Activated naive CD8-positive, alpha-beta T cell treated with anti-CD3 and anti-CD28 coated beads, Interleukin-2, amount 10 ng/mL, durations not matched to agents 7 days and 5 days (primary cell): ENCODE results near the gene LRTM2. TPM values are rescaled to one million over a fixed set of nuclear protein-coding genes. Genes with fewer than 3 reads are reported as not detected.

Experiments used
- ATAC-seq: fragments of 150-1000 bp; cut with Tn5 transposase; one replicate; pipeline ENCODE4 v1.10.0; 2021; ENCODE audit warnings: low read depth, moderate library complexity
- POLR2A ChIA-PET: fragments of 350-600 bp; sonication (Branson Sonifier 250); formaldehyde crosslinking; loops from one replicate; lab custom pipeline; 2021; ENCODE audit warnings: antibody characterized with exemption; lab: Charles Lee
- DNase-seq: peaks from one replicate; pipeline ENCODE4 v3.0.0; 2021
- H3K27ac Mint-ChIP-seq: one replicate; pipeline ENCODE4 v1.8.0; 2022; ENCODE audit warnings: mild to moderate bottlenecking, mixed read lengths
- H3K27me3 Mint-ChIP-seq: one replicate; pipeline ENCODE4 v1.8.0; 2022; ENCODE audit warnings: mild to moderate bottlenecking, moderate library complexity, mixed read lengths
- H3K36me3 Mint-ChIP-seq: one replicate; pipeline ENCODE4 v1.8.0; 2021; ENCODE audit warnings: mild to moderate bottlenecking, mixed read lengths
- H3K4me1 Mint-ChIP-seq: one replicate; pipeline ENCODE4 v1.8.0; 2021; ENCODE audit warnings: mixed read lengths
- H3K4me3 Mint-ChIP-seq: one replicate; pipeline ENCODE4 v1.8.0; 2022; ENCODE audit warnings: mild to moderate bottlenecking, moderate library complexity, mixed read lengths
- H3K9me3 Mint-ChIP-seq: one replicate; pipeline ENCODE4 v1.8.0; 2021; ENCODE audit warnings: mixed read lengths
- total RNA-seq, 2 experiments: library from RNA; stranded (reverse); gene quantifications; one replicate each; pipeline ENCODE4 v1.2.3, GENCODE V29; 2021

Gene LRTM2
- total RNA-seq, 2 experiments from 2014 or later: not detected

- no peak for DNase-seq
- POLR2A ChIA-PET: no interaction called here
- no peaks in the 10 kb centered on the region for H3K36me3 Mint-ChIP-seq
Observed at GRCh38 chr12:1821805-1822204, 1.4 kb downstream of the LRTM2 start.

DNA sequence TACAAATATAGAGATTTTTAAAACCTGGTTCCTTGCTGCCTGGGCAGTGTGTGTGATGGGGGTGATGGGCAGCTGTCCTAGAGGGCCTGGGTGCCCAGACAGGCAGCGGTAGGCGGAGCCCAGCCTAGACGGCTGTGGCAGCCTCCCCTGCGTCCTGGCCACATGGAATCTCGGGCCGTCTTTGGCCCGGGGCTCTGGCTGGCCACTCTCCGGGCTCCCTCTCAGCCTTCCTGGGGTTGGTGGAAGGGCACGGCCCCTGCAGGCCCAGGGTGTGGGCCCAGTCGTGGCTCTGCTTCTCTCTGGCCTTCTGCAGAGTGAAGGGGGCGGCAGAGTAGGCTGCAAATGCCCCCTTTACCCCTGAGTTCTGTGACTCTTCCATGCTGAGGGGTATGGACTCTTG, 2.3 kb downstream of the LRTM2 start:
- no peak for ATAC-seq
- peaks cover 4% of the 10 kb centered on the region for H3K4me1 Mint-ChIP-seq
- no peaks in the 10 kb centered on the region for H3K9me3 Mint-ChIP-seq
- POLR2A ChIA-PET: no interaction called here
- H3K27me3 Mint-ChIP-seq: peaks cover 28% of the 10 kb centered on the region
- no peak overlapping the region for H3K4me3 Mint-ChIP-seq
- DNase-seq: no peak
- H3K36me3 Mint-ChIP-seq: no peaks in the 10 kb centered on the region
- H3K27ac Mint-ChIP-seq: no peak overlapping the region

More at GRCh38 chr12:1821805-1822204, 1.4 kb downstream of the LRTM2 start:
- no peak overlapping the region for H3K27ac Mint-ChIP-seq
- H3K4me1 Mint-ChIP-seq: peaks cover 4% of the 10 kb centered on the region
- no peaks in the 10 kb centered on the region for H3K9me3 Mint-ChIP-seq
- H3K4me3 Mint-ChIP-seq: no peak overlapping the region
- H3K27me3 Mint-ChIP-seq: peaks cover 28% of the 10 kb centered on the region
- ATAC-seq: no peak

- Mint-ChIP-seq H3K27me3 (peaks cover 28% of the 10 kb centered on the region), H3K36me3 (no peaks in the 10 kb centered on the region), H3K9me3 (no peaks in the 10 kb centered on the region), H3K4me1 (peaks cover 4% of the 10 kb centered on the region), H3K4me3 (no peak overlapping the region), H3K27ac (no peak overlapping the region)
- no peak for ATAC-seq
- POLR2A ChIA-PET: no interaction called here
- no peak for DNase-seq
Observed at GRCh38 chr12:1823237-1823636, 2.9 kb downstream of the LRTM2 start.

DNA sequence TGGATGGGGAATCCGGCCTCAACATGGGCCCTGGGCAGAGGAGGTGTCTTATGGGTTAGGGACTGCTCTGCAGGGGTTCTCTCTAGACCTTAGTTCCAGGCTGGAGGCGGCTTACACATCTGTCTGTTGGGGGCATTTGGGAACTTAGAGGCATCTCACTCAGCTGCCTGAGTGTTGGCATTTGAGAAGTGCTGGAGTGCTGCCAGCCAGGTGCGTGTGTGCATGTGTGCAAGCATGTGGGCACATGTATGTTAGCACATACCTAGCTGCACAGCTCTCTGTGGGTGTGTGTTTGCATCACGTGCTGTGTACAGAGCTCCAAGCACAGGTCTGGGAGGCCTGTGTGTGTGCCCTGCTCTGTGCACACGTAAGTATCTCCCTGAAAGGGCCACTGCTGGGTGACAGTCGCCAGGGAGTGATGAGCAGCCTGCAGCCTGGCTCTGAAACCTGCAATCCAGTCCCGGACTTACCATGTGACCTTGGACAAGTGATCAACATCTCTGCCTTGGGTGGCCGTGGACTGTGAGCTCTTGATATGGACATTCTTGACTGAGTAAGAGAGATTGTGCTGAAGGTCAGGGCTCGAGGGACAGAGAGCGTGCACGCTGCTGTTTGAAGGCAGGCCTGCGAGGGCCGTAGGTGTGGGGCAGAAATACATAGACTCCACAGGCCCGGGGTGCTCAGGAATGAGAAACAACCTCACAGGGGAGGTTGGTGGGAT, 5.2 kb downstream of the LRTM2 start:
- H3K4me3 Mint-ChIP-seq: no peak overlapping the region
- no peak for ATAC-seq
- DNase-seq: no peak
- no peaks in the 10 kb centered on the region for H3K36me3 Mint-ChIP-seq
- no peaks in the 10 kb centered on the region for H3K9me3 Mint-ChIP-seq
- H3K4me1 Mint-ChIP-seq: no peaks in the 10 kb centered on the region
- no peak overlapping the region for H3K27ac Mint-ChIP-seq
- peaks cover 14% of the 10 kb centered on the region for H3K27me3 Mint-ChIP-seq
- POLR2A ChIA-PET: no interaction called here

- POLR2A ChIA-PET: no interaction called here
Observed at GRCh38 chr12:1826401-1826800, 6.0 kb downstream of the LRTM2 start.

GRCh38 chr12:1826867-1827705, 6.7 kb downstream of the LRTM2 start:
- POLR2A ChIA-PET: no interaction called here
- peaks cover 14% of the 10 kb centered on the region for H3K27me3 Mint-ChIP-seq
- ATAC-seq (no peak), DNase-seq (no peak)
- no peaks in the 10 kb centered on the region for H3K4me1 Mint-ChIP-seq
- no peaks in the 10 kb centered on the region for H3K9me3 Mint-ChIP-seq
- H3K27ac Mint-ChIP-seq: no peak overlapping the region
- no peak overlapping the region for H3K4me3 Mint-ChIP-seq
- no peaks in the 10 kb centered on the region for H3K36me3 Mint-ChIP-seq

More at GRCh38 chr12:1826401-1826800, 6.0 kb downstream of the LRTM2 start:
- Mint-ChIP-seq H3K9me3 (no peaks in the 10 kb centered on the region), H3K27ac (no peak overlapping the region), H3K4me3 (no peak overlapping the region), H3K4me1 (no peaks in the 10 kb centered on the region), H3K27me3 (peaks cover 16% of the 10 kb centered on the region), H3K36me3 (no peaks in the 10 kb centered on the region)
- DNase-seq (no peak), ATAC-seq (no peak)

DNA sequence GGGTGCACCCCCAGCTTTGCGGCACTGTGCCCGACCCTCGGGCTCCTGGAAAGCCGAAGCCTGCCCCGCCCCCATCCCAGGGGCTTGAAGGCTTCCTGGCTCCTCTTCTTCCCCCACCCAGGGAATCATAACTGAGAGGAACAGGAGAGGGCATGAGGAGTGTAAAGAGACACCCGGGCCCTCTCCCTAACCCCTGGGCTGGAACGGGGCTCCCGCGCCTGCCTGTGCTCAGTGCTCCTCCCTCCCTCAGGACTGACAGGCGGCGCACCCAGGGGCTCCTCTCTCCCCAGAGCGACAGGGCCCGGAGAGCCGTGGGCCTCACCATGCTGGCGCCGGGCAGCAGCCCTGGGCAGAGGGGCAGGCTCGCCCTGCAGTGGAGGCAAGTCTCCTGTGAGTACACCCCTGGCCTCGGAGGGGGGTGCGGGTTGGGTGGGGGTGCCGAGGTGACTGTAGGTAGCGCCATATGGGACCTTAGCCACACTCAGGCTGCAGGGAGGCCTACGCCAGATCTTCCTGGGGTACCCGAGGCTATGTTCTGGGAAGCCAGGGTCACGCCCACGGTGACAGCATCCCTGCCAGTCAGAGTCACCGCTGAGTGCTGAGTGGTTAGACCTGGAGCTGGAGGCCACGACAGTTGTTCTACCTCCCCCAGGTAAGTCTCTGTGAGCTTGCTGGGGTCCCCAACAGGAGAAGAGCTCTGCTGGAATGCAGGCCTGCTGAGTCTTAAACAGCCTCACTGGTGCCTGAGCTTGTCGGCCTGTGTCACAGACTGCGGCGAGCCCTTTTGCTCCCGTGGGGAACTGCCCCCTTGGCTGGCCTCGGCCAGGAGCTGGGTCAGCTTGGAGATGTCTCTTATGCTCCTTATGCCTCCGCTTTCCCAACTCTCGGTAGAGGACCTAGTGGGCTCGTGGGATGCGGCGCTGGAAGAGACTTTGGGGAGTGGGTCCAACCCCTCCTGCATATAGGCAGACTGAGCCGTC, 7.8 kb downstream of the LRTM2 start:
- no peaks in the 10 kb centered on the region for H3K4me1 Mint-ChIP-seq
- no peaks in the 10 kb centered on the region for H3K9me3 Mint-ChIP-seq
- DNase-seq (no peak), ATAC-seq (no peak)
- POLR2A ChIA-PET: no interaction called here
- no peaks in the 10 kb centered on the region for H3K36me3 Mint-ChIP-seq
- no peak overlapping the region for H3K27ac Mint-ChIP-seq
- peaks cover 11% of the 10 kb centered on the region for H3K27me3 Mint-ChIP-seq
- no peak overlapping the region for H3K4me3 Mint-ChIP-seq

- Mint-ChIP-seq H3K27me3 (peaks cover 14% of the 10 kb centered on the region), H3K9me3 (no peaks in the 10 kb centered on the region), H3K36me3 (no peaks in the 10 kb centered on the region), H3K4me3 (no peak overlapping the region), H3K4me1 (no peaks in the 10 kb centered on the region), H3K27ac (no peak overlapping the region)
- POLR2A ChIA-PET: no interaction called here
- no peak for DNase-seq
- no peak for ATAC-seq
Observed at GRCh38 chr12:1828856-1829255, 8.5 kb downstream of the LRTM2 start.

GRCh38 chr12:1829306-1829900, 9.0 kb downstream of the LRTM2 start:
- no peak for DNase-seq
- no peak overlapping the region for H3K27ac Mint-ChIP-seq

GRCh38 chr12:1830401-1830845, 10.1 kb downstream of the LRTM2 start:
- Mint-ChIP-seq H3K27me3 (peaks cover 14% of the 10 kb centered on the region), H3K27ac (no peak overlapping the region), H3K9me3 (no peaks in the 10 kb centered on the region), H3K36me3 (no peaks in the 10 kb centered on the region), H3K4me1 (no peaks in the 10 kb centered on the region), H3K4me3 (no peak overlapping the region)
- no peak for DNase-seq
- ATAC-seq: no peak
- POLR2A ChIA-PET: interaction anchor here (0.6 kb wide), 1 partner anchor 95 kb away, joined by 3 read pairs; no protein-coding TSS in a partner anchor

More at GRCh38 chr12:1829306-1829900, 9.0 kb downstream of the LRTM2 start:
- H3K9me3 Mint-ChIP-seq: no peaks in the 10 kb centered on the region
- no peak for ATAC-seq
- H3K27me3 Mint-ChIP-seq: peaks cover 14% of the 10 kb centered on the region
- POLR2A ChIA-PET: no interaction called here
- H3K36me3 Mint-ChIP-seq: no peaks in the 10 kb centered on the region
- H3K4me1 Mint-ChIP-seq: no peaks in the 10 kb centered on the region
- no peak overlapping the region for H3K4me3 Mint-ChIP-seq

- peak; percentile 62 for ATAC-seq
- H3K36me3 Mint-ChIP-seq: no peaks in the 10 kb centered on the region
- no peaks in the 10 kb centered on the region for H3K9me3 Mint-ChIP-seq
- POLR2A ChIA-PET: no interaction called here
- DNase-seq: peak; percentile 57
- peaks cover 14% of the 10 kb centered on the region for H3K27me3 Mint-ChIP-seq
- H3K4me1 Mint-ChIP-seq: no peaks in the 10 kb centered on the region
- H3K27ac Mint-ChIP-seq: no peak overlapping the region
- no peak overlapping the region for H3K4me3 Mint-ChIP-seq
Observed at GRCh38 chr12:1830981-1831963, 10.9 kb downstream of the LRTM2 start.
